Measurements from ENCODE around the gene LTBP4.

Gene LTBP4

GRCh38 chr19:40612831-40613689 lies 11.9 kb downstream of the LTBP4 start:
- in situ Hi-C loops (cut with HindIII; ENCODE audit: low pct_unique_long_range_greater_than_20kb, low sequenced_read_pairs): no loop called here
- peak in 1 of 2 experiments; percentile 35 for DNase-seq (ENCODE audit: low read depth in 1 of 2, low spot score in 1 of 2)
- TF ChIP-seq JUND (IDR thresholded peaks at IDR 0.05; ENCODE audit: low read depth): no peak

DNA sequence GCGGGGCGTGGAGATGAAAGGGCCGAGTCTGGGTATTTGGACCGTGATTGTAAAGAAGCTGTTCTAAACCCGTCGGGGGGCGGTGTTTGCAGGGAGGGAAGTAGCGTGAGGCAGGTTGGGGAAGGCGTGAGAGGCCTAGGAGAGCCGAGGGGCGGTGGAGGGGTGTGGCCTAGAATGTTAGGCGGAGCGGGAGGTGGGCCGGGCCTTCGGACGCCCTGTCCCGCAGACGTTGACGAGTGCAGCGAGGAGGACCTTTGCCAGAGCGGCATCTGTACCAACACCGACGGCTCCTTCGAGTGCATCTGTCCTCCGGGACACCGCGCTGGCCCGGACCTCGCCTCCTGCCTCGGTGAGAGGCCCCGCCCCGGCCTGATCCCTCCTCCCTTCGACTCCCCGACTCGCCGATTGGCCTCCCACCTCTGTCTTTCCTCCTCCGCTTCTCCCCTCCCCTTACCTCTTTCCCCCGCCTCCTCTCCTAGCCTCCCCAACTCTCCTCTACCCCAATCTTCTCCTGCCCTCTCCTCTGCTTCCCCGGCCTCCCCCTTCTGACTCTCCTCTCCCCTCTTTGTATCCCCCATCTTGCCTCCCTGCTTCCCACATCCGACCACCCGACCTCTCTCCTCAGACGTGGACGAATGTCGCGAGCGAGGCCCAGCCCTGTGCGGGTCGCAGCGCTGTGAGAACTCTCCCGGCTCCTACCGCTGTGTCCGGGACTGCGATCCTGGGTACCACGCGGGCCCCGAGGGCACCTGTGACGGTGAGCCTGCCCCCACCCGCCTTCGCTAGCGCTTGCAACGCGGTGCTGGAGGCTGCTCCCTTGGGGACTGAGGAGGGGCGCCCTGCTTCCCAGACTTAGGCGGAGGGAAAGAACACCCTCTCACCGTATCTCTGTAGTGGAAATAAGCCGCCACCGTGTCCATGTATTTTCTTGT lies 12.8 kb downstream of the LTBP4 start:
- no peak for DNase-seq (ENCODE audit: low read depth in 1 of 2, low spot score in 1 of 2)
- in situ Hi-C loops (cut with HindIII; ENCODE audit: low pct_unique_long_range_greater_than_20kb, low sequenced_read_pairs): no loop called here
- TF ChIP-seq JUND (IDR thresholded peaks at IDR 0.05; ENCODE audit: low read depth): no peak

DNA sequence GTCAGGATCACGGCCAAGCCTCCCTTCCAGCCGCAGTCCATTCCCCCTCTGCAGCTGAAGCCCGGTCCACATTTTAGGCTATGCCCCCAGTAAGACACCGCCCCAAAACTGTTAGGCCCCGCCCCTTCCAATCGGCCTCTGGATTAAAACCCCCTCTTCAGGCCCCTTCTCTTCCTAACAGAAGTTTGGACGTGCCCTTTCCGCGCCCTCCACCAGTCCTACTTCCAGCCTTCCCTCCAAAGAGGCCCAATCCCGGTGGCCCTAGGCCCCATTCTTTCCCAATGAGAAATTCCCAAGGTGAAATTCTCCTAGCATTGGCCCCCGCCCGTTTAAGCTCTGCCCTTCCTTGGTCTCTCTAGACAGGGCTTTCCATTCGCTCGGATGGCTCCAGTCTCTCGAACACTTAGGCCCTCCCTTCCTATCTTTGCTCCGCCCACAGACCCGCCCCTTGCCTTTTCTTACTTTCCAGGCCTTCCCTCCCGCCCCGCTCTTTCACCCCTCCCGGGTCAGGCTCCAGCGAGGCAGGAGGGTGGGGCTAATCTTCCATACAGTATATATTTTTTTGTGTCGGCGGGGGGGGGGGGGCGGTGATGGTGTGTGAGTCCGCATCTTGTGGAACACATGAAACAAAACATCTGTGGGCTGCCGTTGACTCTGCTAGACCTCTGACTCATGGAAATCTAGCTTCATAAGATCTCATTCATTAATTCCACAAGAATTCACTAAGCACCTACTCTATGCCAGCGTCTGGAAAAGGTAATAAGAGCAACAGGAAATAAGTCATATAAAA lies 13.6 kb downstream of the LTBP4 start:
- in situ Hi-C loops (cut with HindIII; ENCODE audit: low pct_unique_long_range_greater_than_20kb, low sequenced_read_pairs): no loop called here
- no peak for TF ChIP-seq JUND (IDR thresholded peaks at IDR 0.05; ENCODE audit: low read depth)
- peak in 1 of 2 experiments; percentile 55 for DNase-seq (ENCODE audit: low read depth in 1 of 2, low spot score in 1 of 2)

- no peak for DNase-seq (ENCODE audit: low read depth in 1 of 2, low spot score in 1 of 2)
- TF ChIP-seq JUND (IDR thresholded peaks at IDR 0.05; ENCODE audit: low read depth): no peak
- in situ Hi-C loops (cut with HindIII; ENCODE audit: low pct_unique_long_range_greater_than_20kb, low sequenced_read_pairs): no loop called here
Measured at GRCh38 chr19:40616178-40616577, 15.0 kb downstream of the LTBP4 start.

GRCh38 chr19:40616941-40617340 lies 15.8 kb downstream of the LTBP4 start:
- in situ Hi-C loops (cut with HindIII; ENCODE audit: low pct_unique_long_range_greater_than_20kb, low sequenced_read_pairs): no loop called here
- no peak for TF ChIP-seq JUND (IDR thresholded peaks at IDR 0.05; ENCODE audit: low read depth)

GRCh38 chr19:40617961-40618360 lies 16.8 kb downstream of the LTBP4 start:
- in situ Hi-C loops (cut with HindIII; ENCODE audit: low pct_unique_long_range_greater_than_20kb, low sequenced_read_pairs): no loop called here
- no peak for DNase-seq (ENCODE audit: low read depth in 1 of 2, low spot score in 1 of 2)
- no peak for TF ChIP-seq JUND (IDR thresholded peaks at IDR 0.05; ENCODE audit: low read depth)

More at GRCh38 chr19:40616941-40617340, 15.8 kb downstream of the LTBP4 start:
- no peak for DNase-seq (ENCODE audit: low read depth in 1 of 2, low spot score in 1 of 2)

GRCh38 chr19:40619333-40620160 lies 18.4 kb downstream of the LTBP4 start:
- no peak for TF ChIP-seq JUND (IDR thresholded peaks at IDR 0.05; ENCODE audit: low read depth)
- DNase-seq (ENCODE audit: low read depth in 1 of 2, low spot score in 1 of 2): no peak
- in situ Hi-C loops (cut with HindIII; ENCODE audit: low pct_unique_long_range_greater_than_20kb, low sequenced_read_pairs): no loop called here

GRCh38 chr19:40620161-40620485 lies 19.0 kb downstream of the LTBP4 start:
- in situ Hi-C loops (cut with HindIII; ENCODE audit: low pct_unique_long_range_greater_than_20kb, low sequenced_read_pairs): no loop called here
- no peak for TF ChIP-seq JUND (IDR thresholded peaks at IDR 0.05; ENCODE audit: low read depth)

DNA sequence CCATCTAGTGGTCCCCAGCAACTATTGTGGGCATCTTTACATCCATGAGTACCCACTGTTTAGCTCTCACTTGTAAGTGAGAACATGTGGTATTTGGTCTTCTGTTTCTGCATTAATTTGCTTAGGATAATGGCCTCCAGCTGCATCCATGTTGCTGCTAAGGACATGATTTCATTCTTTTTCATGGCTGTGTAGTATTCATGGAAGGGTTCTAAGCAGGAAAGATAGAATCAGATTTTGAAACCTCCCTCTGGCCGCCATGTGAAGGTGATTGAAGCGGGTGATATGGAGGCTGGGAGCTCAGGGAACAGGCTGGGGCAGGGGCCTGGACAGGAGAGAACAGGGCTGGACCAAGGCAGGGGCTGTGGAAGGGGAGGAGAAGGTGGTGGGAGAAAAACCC lies 20.1 kb downstream of the LTBP4 start:
- DNase-seq (ENCODE audit: low read depth in 1 of 2, low spot score in 1 of 2): no peak
- in situ Hi-C loops (cut with HindIII; ENCODE audit: low pct_unique_long_range_greater_than_20kb, low sequenced_read_pairs): no loop called here
- TF ChIP-seq JUND (IDR thresholded peaks at IDR 0.05; ENCODE audit: low read depth): no peak

More at GRCh38 chr19:40620161-40620485, 19.0 kb downstream of the LTBP4 start:
- DNase-seq (ENCODE audit: low read depth in 1 of 2, low spot score in 1 of 2): no peak

- in situ Hi-C loops (cut with HindIII; ENCODE audit: low pct_unique_long_range_greater_than_20kb, low sequenced_read_pairs): no loop called here
- TF ChIP-seq JUND (IDR thresholded peaks at IDR 0.05; ENCODE audit: low read depth): no peak
- DNase-seq (ENCODE audit: low read depth in 1 of 2, low spot score in 1 of 2): no peak
Measured at GRCh38 chr19:40621966-40622772, 21.0 kb downstream of the LTBP4 start.

GRCh38 chr19:40622773-40623075 lies 21.6 kb downstream of the LTBP4 start:
- in situ Hi-C loops (cut with HindIII; ENCODE audit: low pct_unique_long_range_greater_than_20kb, low sequenced_read_pairs): no loop called here
- no peak for DNase-seq (ENCODE audit: low read depth in 1 of 2, low spot score in 1 of 2)
- TF ChIP-seq JUND (IDR thresholded peaks at IDR 0.05; ENCODE audit: low read depth): no peak

Data from T47D (cell line).